Pancreas (tissue), 10 donors: ENCODE measurements around the gene GPAT3. TPM values are rescaled to one million over a fixed set of nuclear protein-coding genes. Genes with fewer than 3 reads are reported as not detected.

Experiments
- ATAC-seq, 4 donors: fragments of 200-7000 bp; cut with Tn5 transposase; one replicate each; pipeline versions ENCODE4 v1.8.0 to v1.9.1; 2020; ENCODE audit warnings: mild to moderate bottlenecking in 4 of 4, moderate library complexity in 4 of 4
- DNase-seq, 6 donors: peaks; one replicate each; pipeline ENCODE4 v3.0.0-alpha.2; 2020
- FAIRE-seq: peaks from 2 replicates; lab custom pipeline; 2012; peaks lifted over from hg19 to GRCh38; lab: Jason Lieb, UNC
- H3K27ac ChIP-seq, 4 donors: fragments of 200-600 bp; sonication (generic); 1 replicate in 3 of 4; 2 replicates in 1 of 4; pipeline versions ENCODE4 v1.5.0 to v1.8.0; 2020
- H3K27me3 ChIP-seq, 4 donors: fragments of 200-600 bp; one replicate each; pipeline ENCODE4 v1.8.0; 2021
- H3K36me3 ChIP-seq, 3 donors: fragments of 200-600 bp; sonication (generic) in 1 of 3; one replicate each; pipeline versions ENCODE4 v1.5.0 to v1.8.0; 2020 to 2021
- H3K4me1 ChIP-seq, 3 donors: fragments of 200-600 bp; one replicate each; pipeline ENCODE4 v1.8.0; 2021
- H3K4me3 ChIP-seq, 4 donors: fragments of 200-600 bp; sonication (generic) in 2 of 4; one replicate each; pipeline versions ENCODE4 v1.5.0 to v1.8.0; 2020 to 2021
- H3K9me3 ChIP-seq, 4 donors: fragments of 200-600 bp; one replicate each; pipeline ENCODE4 v1.8.0; 2021
- WGBS, 2 donors: extraction: QIAGEN DNeasy Blood & Tissue Kit; methylation state at CpG; one replicate each; pipeline ENCODE4 v1.1.7; 2013; 5-methylcytosine and 5-hydroxymethylcytosine counted together
- intact Hi-C, 3 donors: fragments of 100-400 bp; cut with DNase I; formaldehyde crosslinking; loops; one replicate each; pipeline versions ENCODE4 v1.11.1 to v1.14.2; 2022
- polyA plus RNA-seq, 2 donors: library from polyadenylated mRNA; stranded (reverse); fragments of 200-250 nt; gene quantifications; one replicate each; pipeline ENCODE4 v1.2.3, GENCODE V29; 2013
- total RNA-seq, 6 donors: library from RNA; stranded (reverse); fragmentation: NEBNext Ultra II Directional in 4 of 6; extraction: Animal tissue kit (Norgen Biotek cat#: 25700) in 4 of 6; gene quantifications; one replicate each; pipeline versions ENCODE4 v1.2.1 to v1.2.4, GENCODE V29; 2021 to 2023
- TF ChIP-seq, protein P1 (sequence below), 4 donors: fragments of 200-600 bp; sonication (generic) in 3 of 4; IDR thresholded peaks; one replicate each; pipeline versions ENCODE4 v1.5.0 to v1.8.0; 2021; ENCODE audit warnings: antibody characterized with exemption in 4 of 4
- donor health status: healthy with polysubstance abuse.
- donor health status: DM: no; HTN: no; CAD: no; lungs with moderate emphysema.
- donor health status: DM: no; HTN: no; CAD: no.
- donor health status: control.
- donor health status: control.
- donor health status: Bipolar disorder and iron deficiency.
- donor health status: DM: yes; HTN: yes; CAD: no.
- donor health status: DM: no; HTN: no; CAD: no.
- donor health status: DM: no; HTN: no; CAD: no.
- donor health status: DM: yes; HTN: yes; CAD: no.

GPAT3 gene
- total and polyA plus RNA-seq, 8 donors: 0.23 to 2.0 (median 1.1) TPM

DNA sequence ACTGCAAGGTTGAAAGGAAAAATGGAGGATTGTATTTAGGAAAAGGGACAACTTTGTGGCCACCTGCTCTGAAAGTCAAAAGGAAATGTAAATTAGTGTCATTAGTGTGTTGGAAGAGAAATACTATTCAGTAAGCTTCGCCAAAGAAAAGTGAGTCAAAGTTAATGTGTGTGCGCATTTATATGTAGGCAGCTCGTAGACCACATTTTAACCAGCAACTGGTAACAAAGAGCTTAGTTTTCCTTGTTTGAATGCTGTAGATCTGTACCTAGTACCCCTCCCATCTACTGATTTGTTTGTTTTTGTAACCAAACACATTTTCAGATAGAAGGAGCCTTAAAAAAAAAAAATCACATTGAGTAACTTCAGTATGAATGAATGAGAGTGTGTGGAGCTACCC, 69.3 kb downstream of the GPAT3 start:
- DNase-seq (no peak), FAIRE-seq (no peak), ATAC-seq (no peak)
- no peak overlapping the region for H3K4me3 ChIP-seq
- H3K36me3 ChIP-seq: no peaks in the 10 kb centered on the region
- 63 to 67% methylated on average over 3 of the region's 3 CpGs for WGBS, 2 donors
- no peaks in the 10 kb centered on the region for H3K27me3 ChIP-seq
- H3K27ac ChIP-seq: no peak overlapping the region
- TF ChIP-seq, protein P1, sequence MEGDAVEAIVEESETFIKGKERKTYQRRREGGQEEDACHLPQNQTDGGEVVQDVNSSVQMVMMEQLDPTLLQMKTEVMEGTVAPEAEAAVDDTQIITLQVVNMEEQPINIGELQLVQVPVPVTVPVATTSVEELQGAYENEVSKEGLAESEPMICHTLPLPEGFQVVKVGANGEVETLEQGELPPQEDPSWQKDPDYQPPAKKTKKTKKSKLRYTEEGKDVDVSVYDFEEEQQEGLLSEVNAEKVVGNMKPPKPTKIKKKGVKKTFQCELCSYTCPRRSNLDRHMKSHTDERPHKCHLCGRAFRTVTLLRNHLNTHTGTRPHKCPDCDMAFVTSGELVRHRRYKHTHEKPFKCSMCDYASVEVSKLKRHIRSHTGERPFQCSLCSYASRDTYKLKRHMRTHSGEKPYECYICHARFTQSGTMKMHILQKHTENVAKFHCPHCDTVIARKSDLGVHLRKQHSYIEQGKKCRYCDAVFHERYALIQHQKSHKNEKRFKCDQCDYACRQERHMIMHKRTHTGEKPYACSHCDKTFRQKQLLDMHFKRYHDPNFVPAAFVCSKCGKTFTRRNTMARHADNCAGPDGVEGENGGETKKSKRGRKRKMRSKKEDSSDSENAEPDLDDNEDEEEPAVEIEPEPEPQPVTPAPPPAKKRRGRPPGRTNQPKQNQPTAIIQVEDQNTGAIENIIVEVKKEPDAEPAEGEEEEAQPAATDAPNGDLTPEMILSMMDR (IDR thresholded peaks at IDR 0.05): no peak
- H3K4me1 ChIP-seq: peaks cover 0 to 11% (median 5%) of the 10 kb centered on the region in 3 donors
- intact Hi-C loops: no loop called here
- H3K9me3 ChIP-seq: no peaks in the 10 kb centered on the region

DNA sequence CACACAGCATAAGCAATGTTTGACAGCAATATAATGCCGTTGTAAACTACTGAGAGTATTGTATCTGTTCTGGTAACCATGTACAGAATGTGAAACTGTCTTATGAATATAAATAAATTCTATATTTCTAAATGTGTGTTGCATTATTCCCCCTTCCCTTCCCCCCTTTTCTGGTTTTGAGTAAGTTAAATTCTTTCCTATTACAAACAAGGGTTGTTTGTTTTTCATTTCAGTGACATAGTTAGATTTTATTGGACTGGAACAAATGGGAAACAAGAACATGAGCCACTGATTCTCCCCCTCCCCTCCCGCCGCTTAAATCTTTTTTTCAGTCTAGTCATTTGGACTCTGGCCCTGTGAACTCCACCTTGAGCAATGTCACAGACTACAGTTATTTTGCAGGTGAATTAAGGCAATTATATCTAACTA, 69.8 kb downstream of the GPAT3 start:
- WGBS, 2 donors: 22 to 28% methylated on average over 3 of the region's 3 CpGs
- DNase-seq (no peak), FAIRE-seq (no peak), ATAC-seq (peak in 2 of 4 donors; percentile 56 to 57)
- intact Hi-C loops: no loop called here
- no peaks in the 10 kb centered on the region for H3K27me3 ChIP-seq
- H3K36me3 ChIP-seq: no peaks in the 10 kb centered on the region
- no peak overlapping the region for H3K27ac ChIP-seq
- TF ChIP-seq, protein P1 (IDR thresholded peaks at IDR 0.05): no peak
- peaks cover 0 to 11% (median 5%) of the 10 kb centered on the region in 3 donors for H3K4me1 ChIP-seq
- no peak overlapping the region for H3K4me3 ChIP-seq
- H3K9me3 ChIP-seq: no peaks in the 10 kb centered on the region

DNA sequence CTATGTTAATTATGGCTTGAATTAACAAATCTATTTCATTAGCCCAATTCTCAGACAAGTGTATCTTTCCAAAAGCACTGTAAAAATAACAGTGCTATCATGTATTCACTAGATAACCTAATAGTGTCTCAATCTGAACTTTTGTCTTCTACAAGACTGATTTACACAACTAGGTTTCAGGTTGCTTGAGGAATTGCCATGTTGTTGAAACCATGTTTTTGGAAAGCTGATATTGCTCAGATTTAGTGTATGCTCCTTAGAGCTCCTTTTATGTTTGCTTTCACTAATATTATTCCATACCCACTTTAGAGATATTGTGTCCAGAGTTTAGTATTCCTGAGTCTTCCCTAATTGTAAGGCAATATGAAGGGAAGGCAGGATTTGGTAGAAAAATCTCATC, 70.6 kb downstream of the GPAT3 start:
- H3K27ac ChIP-seq: no peak overlapping the region
- DNase-seq (no peak), ATAC-seq (no peak), FAIRE-seq (no peak)
- no peak overlapping the region for H3K4me3 ChIP-seq
- TF ChIP-seq, protein P1 (IDR thresholded peaks at IDR 0.05): no peak
- H3K4me1 ChIP-seq: peaks cover 0 to 11% (median 5%) of the 10 kb centered on the region in 3 donors
- no peaks in the 10 kb centered on the region for H3K36me3 ChIP-seq
- no peaks in the 10 kb centered on the region for H3K9me3 ChIP-seq
- no peaks in the 10 kb centered on the region for H3K27me3 ChIP-seq
- intact Hi-C loops: no loop called here

DNA sequence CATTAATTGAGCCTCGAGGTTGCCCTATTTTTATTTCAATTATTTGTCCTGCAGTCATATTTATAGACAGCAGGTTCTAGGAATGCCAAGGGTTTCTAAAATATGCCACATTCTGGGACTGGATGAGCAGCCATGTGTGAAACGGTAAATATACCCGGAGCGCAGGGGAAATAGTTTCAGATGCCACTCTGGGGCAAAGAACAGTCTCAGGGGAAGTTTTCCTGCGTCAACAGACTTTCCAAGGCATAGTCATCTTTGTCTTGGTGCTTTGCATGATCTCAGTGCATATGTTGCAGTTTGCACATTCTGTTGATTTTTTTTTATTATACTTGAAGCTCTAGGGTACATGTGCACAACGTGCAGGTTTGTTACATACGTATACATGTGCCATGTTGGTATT, 71.0 kb downstream of the GPAT3 start:
- Histone ChIP-seq H3K4me3 (no peak overlapping the region), H3K27me3 (no peaks in the 10 kb centered on the region), H3K27ac (no peak overlapping the region), H3K4me1 (peaks cover 0 to 11% (median 5%) of the 10 kb centered on the region in 3 donors), H3K9me3 (no peaks in the 10 kb centered on the region), H3K36me3 (no peaks in the 10 kb centered on the region)
- ATAC-seq: no peak
- WGBS, 2 donors: 55 to 69% methylated on average over 7 of the region's 7 CpGs
- intact Hi-C loops: no loop called here
- FAIRE-seq: no peak
- DNase-seq: no peak
- TF ChIP-seq, protein P1 (IDR thresholded peaks at IDR 0.05): no peak

DNA sequence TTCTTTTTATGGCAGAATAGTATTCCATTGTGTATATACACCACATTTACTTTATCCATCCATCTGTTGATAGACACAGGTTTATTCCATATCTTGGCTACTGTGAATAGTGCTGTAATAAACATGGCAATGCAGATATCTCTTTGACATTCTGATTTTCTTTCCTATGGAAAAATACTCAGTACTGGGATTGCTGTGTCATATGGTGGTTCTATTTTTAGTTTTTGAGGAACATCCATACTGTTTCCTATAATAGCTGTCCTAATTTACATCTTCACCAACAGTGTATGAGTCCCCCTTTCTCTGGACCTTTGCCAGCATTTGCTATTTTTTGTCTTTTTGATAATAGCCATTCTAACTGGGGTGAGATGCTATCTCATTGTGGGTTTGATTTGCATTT, 73.5 kb downstream of the GPAT3 start:
- no peaks in the 10 kb centered on the region for H3K36me3 ChIP-seq
- FAIRE-seq (no peak), DNase-seq (no peak), ATAC-seq (no peak)
- TF ChIP-seq, protein P1 (IDR thresholded peaks at IDR 0.05): no peak
- H3K4me3 ChIP-seq: no peak overlapping the region
- peaks cover 0 to 11% (median 5%) of the 10 kb centered on the region in 3 donors for H3K4me1 ChIP-seq
- H3K27me3 ChIP-seq: no peaks in the 10 kb centered on the region
- intact Hi-C loops: no loop called here
- no peaks in the 10 kb centered on the region for H3K9me3 ChIP-seq
- no peak overlapping the region for H3K27ac ChIP-seq
